ENCODE measurements around the gene LSP1.
"Not testable (repeated sequence)": the region's sequence is repeated elsewhere in the genome, so short reads cannot be mapped to it uniquely, and the experiment has no call there.

Gene LSP1

DNA sequence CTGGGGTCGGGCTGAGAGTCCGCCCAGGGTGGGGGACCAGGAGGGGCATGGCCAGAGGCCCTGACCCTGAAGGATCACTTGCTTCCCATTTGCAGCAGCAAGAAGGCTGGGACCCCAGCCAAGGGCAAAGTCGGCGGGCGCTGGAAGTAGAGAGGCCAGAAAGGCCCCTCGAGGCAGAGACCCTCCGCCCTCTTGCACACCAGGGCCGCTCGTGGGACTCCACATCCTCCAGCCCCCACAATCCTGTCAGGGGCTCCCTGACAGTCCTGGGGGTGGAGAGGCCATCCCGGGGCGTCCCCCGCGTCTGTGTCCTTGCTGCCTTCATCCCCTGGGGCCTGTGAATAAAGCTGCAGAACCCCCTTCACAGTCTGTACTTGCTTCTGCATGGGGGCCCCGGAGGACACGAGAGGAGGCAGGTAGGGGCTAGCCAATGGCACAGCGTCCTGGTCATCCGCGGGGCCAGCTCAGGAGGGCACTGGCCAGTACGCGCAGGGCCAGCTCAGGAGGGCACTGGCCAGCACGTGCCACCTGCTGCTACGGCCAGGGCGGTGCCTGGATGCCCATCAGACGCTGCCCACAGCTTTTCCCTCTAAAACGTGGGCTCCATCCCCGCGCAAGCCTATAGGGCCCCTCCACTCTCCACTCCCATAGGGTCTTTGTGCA is 85.6 kb downstream of the LSP1 start (continued):
- TF ChIP-seq RARB (CRISPR knock-in tag; IDR thresholded peaks at IDR 0.05): no peak
- no peak for TF ChIP-seq ZFP3 (CRISPR knock-in tag; IDR thresholded peaks at IDR 0.05)
- TF ChIP-seq ESRRG (CRISPR knock-in tag; IDR thresholded peaks at IDR 0.05): no peak
- no peak for TF ChIP-seq ISL1 (CRISPR knock-in tag; IDR thresholded peaks at IDR 0.05)

DNA sequence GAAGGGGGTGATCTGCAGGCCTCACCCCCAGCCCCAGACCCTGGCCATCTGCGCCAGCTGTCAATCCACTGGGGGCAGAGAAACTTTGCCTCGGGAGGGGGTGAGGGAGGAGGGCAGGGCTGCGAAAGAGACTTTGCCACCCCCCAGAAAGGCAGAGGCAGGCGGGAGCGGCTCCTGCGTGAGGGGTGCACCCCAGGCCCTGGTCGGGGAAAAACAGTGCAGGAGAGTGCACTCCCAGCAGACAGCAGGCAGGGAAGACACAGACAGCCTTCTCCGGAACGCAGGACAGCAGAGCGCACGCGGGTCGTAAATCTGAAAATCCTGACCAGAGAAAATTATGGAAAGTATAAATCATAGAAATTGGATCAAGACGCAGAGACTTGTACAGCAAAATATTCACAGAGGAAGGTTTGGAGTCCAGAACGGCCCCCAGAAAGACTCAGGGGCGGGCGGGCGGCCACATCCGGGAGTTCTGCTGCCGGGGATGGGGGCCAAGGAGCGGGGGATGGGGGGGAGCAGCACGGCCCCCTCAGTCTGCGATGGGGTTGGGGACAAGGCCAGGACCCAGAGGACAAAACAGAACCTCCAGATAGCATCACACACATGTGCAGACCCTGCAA is 86.2 kb downstream of the LSP1 start:
- TF ChIP-seq ZNF565 (CRISPR knock-in tag; conservative IDR thresholded peaks at IDR 0.05; ENCODE audit: low read depth) (no peak), BACH2 (CRISPR knock-in tag; IDR thresholded peaks at IDR 0.05; ENCODE audit: borderline replicate concordance) (no peak), ZC3H10 (CRISPR knock-in tag; IDR thresholded peaks at IDR 0.05) (no peak), ZNF8 (CRISPR knock-in tag; IDR thresholded peaks at IDR 0.05) (no peak), ESRRG (CRISPR knock-in tag; IDR thresholded peaks at IDR 0.05) (no peak), TCF4 (CRISPR knock-in tag; IDR thresholded peaks at IDR 0.05; ENCODE audit: borderline replicate concordance) (no peak), OSR1 (CRISPR knock-in tag; IDR thresholded peaks at IDR 0.05) (no peak), ZNF70 (CRISPR knock-in tag; IDR thresholded peaks at IDR 0.05) (no peak), SNAI2 (CRISPR knock-in tag; IDR thresholded peaks at IDR 0.05) (no peak), ZFP3 (CRISPR knock-in tag; IDR thresholded peaks at IDR 0.05) (no peak), PPARA (CRISPR knock-in tag; IDR thresholded peaks at IDR 0.05; ENCODE audit: borderline replicate concordance) (no peak), RARB (CRISPR knock-in tag; IDR thresholded peaks at IDR 0.05) (no peak), TOX (CRISPR knock-in tag; IDR thresholded peaks at IDR 0.05; ENCODE audit: borderline replicate concordance) (no peak), ARNTL (CRISPR knock-in tag; IDR thresholded peaks at IDR 0.05; ENCODE audit: borderline replicate concordance, low read depth) (no peak), GLIS3 (CRISPR knock-in tag; IDR thresholded peaks at IDR 0.05) (no peak)
- TF ChIP-seq, protein P1, sequence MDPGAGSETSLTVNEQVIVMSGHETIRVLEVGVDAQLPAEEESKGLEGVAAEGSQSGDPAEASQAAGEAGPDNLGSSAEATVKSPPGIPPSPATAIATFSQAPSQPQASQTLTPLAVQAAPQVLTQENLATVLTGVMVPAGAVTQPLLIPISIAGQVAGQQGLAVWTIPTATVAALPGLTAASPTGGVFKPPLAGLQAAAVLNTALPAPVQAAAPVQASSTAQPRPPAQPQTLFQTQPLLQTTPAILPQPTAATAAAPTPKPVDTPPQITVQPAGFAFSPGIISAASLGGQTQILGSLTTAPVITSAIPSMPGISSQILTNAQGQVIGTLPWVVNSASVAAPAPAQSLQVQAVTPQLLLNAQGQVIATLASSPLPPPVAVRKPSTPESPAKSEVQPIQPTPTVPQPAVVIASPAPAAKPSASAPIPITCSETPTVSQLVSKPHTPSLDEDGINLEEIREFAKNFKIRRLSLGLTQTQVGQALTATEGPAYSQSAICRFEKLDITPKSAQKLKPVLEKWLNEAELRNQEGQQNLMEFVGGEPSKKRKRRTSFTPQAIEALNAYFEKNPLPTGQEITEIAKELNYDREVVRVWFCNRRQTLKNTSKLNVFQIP (CRISPR knock-in tag; IDR thresholded peaks at IDR 0.05; ENCODE audit: borderline replicate concordance, low read depth): no peak
- TF ChIP-seq, protein P2, sequence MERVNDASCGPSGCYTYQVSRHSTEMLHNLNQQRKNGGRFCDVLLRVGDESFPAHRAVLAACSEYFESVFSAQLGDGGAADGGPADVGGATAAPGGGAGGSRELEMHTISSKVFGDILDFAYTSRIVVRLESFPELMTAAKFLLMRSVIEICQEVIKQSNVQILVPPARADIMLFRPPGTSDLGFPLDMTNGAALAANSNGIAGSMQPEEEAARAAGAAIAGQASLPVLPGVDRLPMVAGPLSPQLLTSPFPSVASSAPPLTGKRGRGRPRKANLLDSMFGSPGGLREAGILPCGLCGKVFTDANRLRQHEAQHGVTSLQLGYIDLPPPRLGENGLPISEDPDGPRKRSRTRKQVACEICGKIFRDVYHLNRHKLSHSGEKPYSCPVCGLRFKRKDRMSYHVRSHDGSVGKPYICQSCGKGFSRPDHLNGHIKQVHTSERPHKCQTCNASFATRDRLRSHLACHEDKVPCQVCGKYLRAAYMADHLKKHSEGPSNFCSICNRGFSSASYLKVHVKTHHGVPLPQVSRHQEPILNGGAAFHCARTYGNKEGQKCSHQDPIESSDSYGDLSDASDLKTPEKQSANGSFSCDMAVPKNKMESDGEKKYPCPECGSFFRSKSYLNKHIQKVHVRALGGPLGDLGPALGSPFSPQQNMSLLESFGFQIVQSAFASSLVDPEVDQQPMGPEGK (CRISPR knock-in tag; IDR thresholded peaks at IDR 0.05; ENCODE audit: borderline replicate concordance): no peak
- TF ChIP-seq, protein P3, sequence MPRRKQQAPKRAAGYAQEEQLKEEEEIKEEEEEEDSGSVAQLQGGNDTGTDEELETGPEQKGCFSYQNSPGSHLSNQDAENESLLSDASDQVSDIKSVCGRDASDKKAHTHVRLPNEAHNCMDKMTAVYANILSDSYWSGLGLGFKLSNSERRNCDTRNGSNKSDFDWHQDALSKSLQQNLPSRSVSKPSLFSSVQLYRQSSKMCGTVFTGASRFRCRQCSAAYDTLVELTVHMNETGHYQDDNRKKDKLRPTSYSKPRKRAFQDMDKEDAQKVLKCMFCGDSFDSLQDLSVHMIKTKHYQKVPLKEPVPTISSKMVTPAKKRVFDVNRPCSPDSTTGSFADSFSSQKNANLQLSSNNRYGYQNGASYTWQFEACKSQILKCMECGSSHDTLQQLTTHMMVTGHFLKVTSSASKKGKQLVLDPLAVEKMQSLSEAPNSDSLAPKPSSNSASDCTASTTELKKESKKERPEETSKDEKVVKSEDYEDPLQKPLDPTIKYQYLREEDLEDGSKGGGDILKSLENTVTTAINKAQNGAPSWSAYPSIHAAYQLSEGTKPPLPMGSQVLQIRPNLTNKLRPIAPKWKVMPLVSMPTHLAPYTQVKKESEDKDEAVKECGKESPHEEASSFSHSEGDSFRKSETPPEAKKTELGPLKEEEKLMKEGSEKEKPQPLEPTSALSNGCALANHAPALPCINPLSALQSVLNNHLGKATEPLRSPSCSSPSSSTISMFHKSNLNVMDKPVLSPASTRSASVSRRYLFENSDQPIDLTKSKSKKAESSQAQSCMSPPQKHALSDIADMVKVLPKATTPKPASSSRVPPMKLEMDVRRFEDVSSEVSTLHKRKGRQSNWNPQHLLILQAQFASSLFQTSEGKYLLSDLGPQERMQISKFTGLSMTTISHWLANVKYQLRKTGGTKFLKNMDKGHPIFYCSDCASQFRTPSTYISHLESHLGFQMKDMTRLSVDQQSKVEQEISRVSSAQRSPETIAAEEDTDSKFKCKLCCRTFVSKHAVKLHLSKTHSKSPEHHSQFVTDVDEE (CRISPR knock-in tag; IDR thresholded peaks at IDR 0.05): no peak
- TF ChIP-seq, protein P4, sequence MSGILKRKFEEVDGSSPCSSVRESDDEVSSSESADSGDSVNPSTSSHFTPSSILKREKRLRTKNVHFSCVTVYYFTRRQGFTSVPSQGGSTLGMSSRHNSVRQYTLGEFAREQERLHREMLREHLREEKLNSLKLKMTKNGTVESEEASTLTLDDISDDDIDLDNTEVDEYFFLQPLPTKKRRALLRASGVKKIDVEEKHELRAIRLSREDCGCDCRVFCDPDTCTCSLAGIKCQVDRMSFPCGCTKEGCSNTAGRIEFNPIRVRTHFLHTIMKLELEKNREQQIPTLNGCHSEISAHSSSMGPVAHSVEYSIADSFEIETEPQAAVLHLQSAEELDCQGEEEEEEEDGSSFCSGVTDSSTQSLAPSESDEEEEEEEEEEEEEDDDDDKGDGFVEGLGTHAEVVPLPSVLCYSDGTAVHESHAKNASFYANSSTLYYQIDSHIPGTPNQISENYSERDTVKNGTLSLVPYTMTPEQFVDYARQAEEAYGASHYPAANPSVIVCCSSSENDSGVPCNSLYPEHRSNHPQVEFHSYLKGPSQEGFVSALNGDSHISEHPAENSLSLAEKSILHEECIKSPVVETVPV (CRISPR knock-in tag; IDR thresholded peaks at IDR 0.05): no peak
- no peak for ATAC-seq

DNA sequence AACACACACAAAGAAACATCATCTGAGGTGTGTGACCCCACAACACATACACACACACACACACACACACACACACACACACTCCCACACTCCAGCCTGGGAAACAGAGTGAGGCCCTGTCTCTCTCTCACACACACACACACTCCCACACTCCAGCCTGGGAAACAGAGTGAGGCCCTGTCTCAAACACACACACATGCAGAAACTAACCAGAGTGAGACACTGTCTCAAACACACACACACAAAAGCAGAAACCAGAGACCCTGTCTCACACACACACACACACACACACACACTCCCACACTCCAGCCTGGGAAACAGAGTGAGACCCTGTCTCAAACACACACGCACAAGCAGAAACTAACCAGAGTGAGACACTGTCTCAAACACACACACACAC is 86.9 kb downstream of the LSP1 start:
- not testable (repeated sequence) for ATAC-seq

Measured in SK-N-SH treated with all-trans-retinoic acid at 6 μM for 48 hours (cell line).